RWPE1 (cell line): ENCODE data around the gene AXIN2.

Experiments used
- CTCF ChIA-PET: fragments of 350-600 bp; sonication (Branson Sonifier 250); formaldehyde crosslinking; extraction: SDS; loops from one replicate; lab custom pipeline; 2021; lab: Yijun Ruan, JAX
- POLR2A ChIA-PET: fragments of 400-600 bp; formaldehyde crosslinking; extraction: SDS; loops from one replicate; lab custom pipeline; 2020; ENCODE audit warnings: antibody characterized with exemption; ENCODE audit not compliant: low non-redundant PET; lab: Yijun Ruan, JAX
- DNase-seq: peaks from one replicate; pipeline ENCODE4 v3.0.0; 2012; ENCODE audit warnings: low spot score
- H3K27ac ChIP-seq: fragments of 450-650 bp; 2 replicates; pipeline ENCODE4 v1.5.1; 2017
- TF ChIP-seq, protein P1 (sequence below): fragments of 450-650 bp; conservative IDR thresholded peaks from 2 replicates; pipeline ENCODE4 v1.5.1; 2017; ENCODE audit warnings: low read depth, mild to moderate bottlenecking

AXIN2 gene

GRCh38 chr17:65600518-65600917 lies 39.1 kb upstream of the AXIN2 start:
- TF ChIP-seq, protein P1, sequence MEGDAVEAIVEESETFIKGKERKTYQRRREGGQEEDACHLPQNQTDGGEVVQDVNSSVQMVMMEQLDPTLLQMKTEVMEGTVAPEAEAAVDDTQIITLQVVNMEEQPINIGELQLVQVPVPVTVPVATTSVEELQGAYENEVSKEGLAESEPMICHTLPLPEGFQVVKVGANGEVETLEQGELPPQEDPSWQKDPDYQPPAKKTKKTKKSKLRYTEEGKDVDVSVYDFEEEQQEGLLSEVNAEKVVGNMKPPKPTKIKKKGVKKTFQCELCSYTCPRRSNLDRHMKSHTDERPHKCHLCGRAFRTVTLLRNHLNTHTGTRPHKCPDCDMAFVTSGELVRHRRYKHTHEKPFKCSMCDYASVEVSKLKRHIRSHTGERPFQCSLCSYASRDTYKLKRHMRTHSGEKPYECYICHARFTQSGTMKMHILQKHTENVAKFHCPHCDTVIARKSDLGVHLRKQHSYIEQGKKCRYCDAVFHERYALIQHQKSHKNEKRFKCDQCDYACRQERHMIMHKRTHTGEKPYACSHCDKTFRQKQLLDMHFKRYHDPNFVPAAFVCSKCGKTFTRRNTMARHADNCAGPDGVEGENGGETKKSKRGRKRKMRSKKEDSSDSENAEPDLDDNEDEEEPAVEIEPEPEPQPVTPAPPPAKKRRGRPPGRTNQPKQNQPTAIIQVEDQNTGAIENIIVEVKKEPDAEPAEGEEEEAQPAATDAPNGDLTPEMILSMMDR, result no peak
- no peak for DNase-seq
- ChIA-PET POLR2A (no interaction called here), CTCF (no interaction called here)
- H3K27ac ChIP-seq, result no peak overlapping the region

GRCh38 chr17:65599650-65600049 lies 38.2 kb upstream of the AXIN2 start:
- DNase-seq, result no peak
- ChIA-PET POLR2A (no interaction called here), CTCF (no interaction called here)
- no peak overlapping the region for H3K27ac ChIP-seq
- TF ChIP-seq, protein P1, result no peak

DNA sequence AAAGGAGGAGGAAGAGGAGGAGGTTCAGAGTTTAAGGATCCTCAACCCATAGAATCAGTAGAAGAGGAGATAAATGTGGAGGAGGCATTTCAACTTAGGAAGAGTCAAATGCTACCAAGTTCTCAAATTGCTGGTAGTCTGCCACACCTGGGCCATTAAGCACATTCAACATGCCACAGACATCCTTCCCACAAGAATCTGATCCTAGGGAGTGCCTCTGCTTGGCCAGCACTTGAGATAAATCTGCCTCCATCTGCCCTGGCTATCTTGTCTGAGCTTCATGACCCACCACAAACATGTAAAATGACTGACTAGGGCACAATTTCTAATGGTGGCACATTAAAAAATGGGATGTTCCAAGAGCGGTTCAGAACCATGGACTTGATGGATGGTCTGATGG lies 37.3 kb upstream of the AXIN2 start:
- POLR2A ChIA-PET, result no interaction called here
- CTCF ChIA-PET, result interaction anchor here (1.2 kb wide), 1 partner anchor 11 kb away, joined by 5 read pairs; no protein-coding TSS in a partner anchor
- TF ChIP-seq, protein P1, result no peak
- H3K27ac ChIP-seq, result no peak overlapping the region
- no peak for DNase-seq

DNA sequence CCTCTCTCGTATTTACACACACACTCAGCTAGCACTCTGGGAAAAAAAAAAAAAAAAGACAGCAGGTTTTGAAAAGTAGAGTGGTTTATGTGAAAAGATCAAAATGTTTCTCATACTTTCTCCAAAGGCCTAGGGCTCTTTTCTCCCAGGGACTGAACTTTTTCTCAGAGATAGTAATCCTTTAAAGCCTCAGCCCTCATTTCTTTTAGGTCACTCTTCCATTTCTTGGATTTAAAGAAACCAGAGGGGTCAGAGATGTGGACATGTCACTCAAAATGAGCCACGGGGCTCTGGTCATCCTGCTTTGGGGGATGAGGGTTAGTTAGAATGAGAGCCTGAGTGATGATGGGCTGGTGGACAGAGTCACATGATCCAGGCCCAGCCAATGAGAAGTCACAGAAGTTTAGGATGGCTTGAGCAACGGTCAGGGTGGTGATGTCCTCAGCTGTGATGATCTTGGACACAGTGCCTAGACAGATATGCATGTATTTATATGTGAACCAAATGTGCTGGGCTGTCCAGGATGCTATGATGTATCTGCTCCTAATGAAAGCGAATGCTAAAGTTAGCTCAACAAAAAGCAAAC lies 33.7 kb upstream of the AXIN2 start:
- POLR2A ChIA-PET, result no interaction called here
- TF ChIP-seq, protein P1, result no peak
- no peak overlapping the region for H3K27ac ChIP-seq
- CTCF ChIA-PET, result no interaction called here
- peak; percentile 21 for DNase-seq

- CTCF ChIA-PET, result no interaction called here
- DNase-seq, result no peak
- no peak overlapping the region for H3K27ac ChIP-seq
Measured at GRCh38 chr17:65593855-65594845, 32.7 kb upstream of the AXIN2 start.

More at GRCh38 chr17:65593855-65594845, 32.7 kb upstream of the AXIN2 start:
- POLR2A ChIA-PET, result no interaction called here
- TF ChIP-seq, protein P1, result no peak
